D341Med (cell line): ENCODE results near the gene COPS4.
"Not testable (repeated sequence)": the region's sequence is repeated elsewhere in the genome, so short reads cannot be mapped to it uniquely, and the experiment has no call there.

Experiments used
- DNase-seq: peaks from one replicate; pipeline ENCODE4 v3.0.0; 2012; ENCODE audit warnings: low spot score

COPS4 gene

GRCh38 chr4:83084956-83085355, 50.0 kb downstream of the COPS4 start:
- DNase-seq = not testable (repeated sequence)

DNA sequence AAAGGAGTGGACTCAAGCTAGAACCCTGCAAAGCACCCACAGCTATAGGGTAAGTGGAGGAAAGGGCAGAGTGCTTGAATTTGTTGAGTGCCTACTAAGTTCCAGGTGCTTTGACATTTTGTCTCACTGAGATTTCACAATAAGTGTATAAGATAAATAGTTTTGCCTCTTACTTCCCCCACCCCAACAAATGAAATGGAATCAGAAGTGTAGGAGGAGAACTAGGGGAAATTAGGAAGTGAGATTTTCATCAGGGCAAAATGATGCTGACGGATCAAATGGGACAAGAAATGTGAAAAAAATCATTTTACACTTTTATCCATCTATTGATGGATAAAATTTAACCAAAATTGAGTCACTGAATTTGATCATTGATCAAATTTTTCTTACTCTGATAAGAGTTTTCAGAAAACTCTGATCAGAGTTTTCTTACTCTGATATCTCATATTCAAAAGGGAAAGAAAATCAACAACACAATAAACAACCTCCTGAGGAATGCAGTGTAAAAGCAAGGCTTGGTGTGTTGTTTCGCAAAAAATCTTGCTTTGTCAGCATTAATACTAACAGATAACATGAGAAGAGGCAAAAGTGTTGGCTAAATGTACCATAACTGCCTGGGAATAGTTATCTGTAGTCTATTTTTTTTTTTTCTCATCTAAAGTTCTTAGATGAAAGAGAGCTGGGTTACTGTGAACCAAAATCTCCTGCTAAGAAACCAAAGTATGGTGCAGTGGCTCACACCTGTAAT, 54.6 kb downstream of the COPS4 start:
- DNase-seq = no peak

DNA sequence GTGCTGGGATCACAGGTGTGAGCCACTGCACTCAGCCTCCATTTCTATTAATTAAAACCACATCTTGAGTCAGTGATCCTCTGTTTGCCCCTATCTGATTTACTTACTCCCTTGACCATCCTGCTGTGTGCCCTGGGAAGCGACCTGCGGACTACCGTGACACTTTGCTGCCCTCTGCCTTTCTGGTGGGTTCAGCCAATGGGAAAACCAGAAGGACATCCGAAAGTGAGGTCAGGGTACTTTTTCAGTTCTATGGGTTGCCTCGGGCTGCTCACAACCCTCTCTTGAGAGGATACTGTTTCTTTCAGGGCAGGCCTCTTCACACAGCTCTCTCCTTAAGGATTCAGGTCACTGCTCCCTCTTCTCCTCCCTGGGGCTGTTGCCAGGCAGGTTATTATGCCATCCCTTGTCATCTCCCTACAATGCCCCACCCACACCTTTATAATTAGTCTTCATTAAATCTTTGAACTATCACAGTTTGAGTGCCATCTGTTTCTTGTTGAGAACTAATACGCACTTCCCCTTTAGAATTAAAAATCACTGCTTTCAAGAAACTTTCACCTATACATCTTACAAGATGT, 58.2 kb downstream of the COPS4 start:
- no peak for DNase-seq

DNA sequence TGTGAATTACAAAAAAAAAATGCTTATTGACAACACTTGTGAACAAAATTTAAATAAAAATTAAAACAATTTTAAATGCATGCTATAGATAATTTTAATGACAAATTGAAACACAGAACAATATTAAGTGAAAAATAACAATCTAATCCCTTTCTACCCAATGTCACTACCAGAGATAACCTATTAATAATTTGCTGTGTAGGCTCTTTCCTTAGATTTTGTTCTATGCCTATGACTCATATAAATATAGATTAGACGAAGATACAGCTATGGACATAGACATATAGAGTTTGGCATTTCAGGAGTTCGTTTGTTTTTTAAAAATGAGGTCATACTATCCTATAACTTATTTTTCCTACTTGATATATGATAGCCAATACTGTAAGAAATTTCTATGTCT, 61.4 kb downstream of the COPS4 start:
- DNase-seq = no peak

DNA sequence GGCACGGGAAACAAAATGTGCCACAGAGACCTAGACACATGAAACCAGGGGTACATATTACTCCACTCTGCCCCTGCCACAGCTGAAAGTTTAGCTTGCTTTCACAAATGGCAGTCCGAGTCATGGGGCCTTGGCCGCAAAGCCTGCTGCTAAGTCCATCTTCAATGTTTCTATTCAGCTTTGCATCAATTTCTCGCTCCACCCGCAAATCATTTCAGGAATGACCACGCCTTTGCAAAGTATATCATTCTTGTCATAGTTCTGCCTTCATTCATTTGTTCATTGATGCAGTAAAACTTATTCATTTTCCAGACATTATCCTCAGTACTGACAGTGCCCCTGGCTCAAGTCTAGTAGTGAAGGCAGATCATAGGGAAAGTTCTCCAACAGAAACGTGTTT, 70.0 kb downstream of the COPS4 start:
- no peak for DNase-seq

GRCh38 chr4:83107631-83108030, 72.6 kb downstream of the COPS4 start:
- no peak for DNase-seq

GRCh38 chr4:83108101-83108861, 73.3 kb downstream of the COPS4 start:
- no peak for DNase-seq

DNA sequence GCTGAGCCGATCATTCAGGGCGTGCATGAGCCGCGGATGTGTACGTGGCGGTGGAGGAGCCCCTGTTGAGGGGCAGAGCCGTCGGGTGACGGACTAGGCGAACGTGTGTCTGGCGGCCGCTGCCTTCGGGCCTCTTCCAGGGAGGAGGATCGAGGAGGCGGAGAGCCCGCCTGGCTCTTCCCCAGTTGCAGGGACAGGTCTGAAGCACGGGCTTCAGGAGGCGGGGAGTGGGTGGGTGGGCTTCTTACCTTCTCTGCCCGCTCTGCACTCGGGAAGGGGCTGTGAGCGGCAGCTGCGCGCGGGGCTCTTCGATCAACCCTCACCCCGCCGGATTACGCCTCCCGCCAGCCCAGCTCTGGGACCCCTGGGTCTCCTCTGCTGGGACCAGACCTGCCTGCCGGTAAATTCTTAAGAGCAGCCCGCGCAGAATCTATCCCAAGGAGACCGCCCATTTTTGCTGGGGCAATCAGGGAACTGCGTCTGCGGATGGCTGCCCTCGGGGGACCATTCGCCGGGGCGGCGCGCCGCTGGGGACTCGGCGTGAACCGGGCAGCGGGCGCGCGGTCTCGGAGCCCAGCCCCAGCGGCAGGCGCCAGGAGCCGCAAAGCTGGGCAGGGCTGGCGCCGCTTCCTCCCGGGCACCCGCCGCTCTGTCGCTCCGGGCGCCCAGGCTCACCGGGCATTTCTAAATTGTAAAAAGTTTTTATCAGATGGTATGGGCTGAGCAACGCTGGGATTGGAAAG, 74.7 kb downstream of the COPS4 start:
- peak; percentile 86 for DNase-seq

DNA sequence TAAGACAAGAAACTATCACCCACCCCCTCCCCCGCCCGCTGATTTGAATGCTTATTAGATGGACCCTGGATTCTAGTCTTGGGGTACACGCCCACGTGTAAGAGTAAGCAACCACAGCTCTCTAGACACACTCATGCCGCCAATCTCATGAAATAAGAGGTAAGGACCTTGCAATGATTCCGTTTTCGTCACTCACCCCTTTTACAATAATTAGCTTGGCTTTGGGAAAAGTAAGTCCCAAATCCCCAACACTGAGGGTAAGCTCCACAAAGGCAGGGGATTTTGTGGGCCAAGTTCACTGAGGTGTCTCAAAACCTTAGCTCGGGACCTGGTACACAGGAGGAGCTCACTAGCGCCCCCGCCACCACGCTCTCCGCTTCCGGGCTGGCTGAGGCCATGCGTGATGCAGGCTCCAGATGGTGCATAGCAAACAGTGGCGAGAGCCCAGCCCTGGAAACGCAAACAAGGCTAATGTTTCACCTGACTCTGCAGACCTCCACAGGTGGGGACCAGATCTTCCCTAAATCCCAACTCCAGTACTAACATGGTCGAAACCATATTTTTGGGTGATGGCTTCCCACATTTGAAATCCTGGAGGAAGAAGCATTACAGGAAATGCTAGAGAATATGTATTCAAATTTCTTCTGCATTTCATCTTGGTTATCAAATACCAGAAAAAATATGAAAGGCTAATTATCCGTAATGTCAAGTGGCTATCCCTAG, 75.4 kb downstream of the COPS4 start:
- peak; percentile 89 for DNase-seq

DNA sequence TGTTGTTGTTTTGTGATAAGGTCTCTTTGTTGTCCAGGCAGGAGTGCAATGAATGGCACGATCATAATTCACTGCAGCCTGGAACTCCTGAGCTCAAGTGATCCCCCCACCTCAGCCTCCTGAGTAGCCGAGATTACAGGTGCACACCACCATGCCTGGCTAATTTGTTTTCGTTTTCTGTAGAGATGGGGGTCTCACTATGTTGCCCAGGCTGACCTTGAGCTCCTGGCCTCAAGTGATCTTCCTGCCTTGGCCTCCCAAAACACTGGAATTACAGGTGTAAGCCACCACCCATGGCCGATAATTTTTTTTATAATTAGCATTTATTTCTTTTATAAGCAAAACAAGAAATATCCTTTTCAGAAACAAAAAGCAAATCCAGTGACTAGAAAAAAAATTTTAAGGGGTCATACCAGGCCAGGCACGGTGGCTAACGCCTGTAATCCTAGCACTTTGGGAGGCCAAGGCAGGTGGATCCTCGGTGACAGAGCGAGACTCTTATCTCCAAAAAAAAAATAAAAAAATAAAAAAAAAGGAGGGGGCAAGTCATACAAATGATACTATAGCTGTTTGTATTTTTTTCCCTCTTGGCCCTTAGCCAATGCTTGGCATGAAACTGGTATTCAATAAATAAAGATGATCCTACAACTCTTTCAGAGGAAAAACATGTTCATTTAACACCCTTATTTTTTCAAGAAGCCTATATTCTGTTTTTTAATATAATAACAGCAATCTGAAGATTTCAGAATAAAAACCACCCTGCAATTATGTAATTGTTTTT, 76.2 kb downstream of the COPS4 start:
- DNase-seq = no peak

GRCh38 chr4:83111751-83112141, 76.8 kb downstream of the COPS4 start:
- DNase-seq = not testable (repeated sequence)

GRCh38 chr4:83112231-83112630, 77.2 kb downstream of the COPS4 start:
- DNase-seq = no peak

DNA sequence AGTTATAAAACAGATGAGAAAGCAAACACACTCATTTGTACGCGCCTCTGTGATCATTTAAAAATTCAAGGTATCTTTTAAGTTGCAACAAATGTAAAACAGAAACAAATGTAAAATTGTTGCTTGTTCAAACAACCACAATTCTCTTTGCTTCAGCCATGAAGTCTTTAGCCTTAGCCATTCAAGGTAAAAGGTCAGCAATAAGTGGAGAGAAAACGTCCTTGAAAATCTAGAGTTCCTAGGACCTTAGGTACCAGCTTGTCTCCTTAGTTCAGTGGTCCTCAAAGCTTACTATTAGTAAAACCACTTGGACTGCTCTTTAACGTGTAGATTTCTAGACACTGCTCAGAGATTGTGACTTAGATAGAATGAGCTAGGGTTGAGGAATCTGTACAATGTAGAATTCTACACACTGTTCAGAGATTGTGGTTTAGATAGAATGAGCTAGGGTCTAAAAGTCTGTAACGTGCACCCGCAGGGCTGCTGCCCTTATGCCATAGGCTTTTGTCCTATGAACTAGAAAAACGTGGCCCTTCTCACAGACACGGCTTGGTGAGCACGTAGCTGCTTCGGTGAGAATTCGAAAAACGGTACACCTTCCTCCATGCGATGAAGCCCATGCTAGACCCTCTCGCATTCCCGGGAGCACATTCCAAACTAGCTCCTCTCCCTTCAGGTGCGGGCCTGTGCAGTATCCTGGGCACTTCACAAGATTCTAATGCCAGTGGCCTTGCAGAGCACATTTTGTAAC, 77.9 kb downstream of the COPS4 start:
- DNase-seq = no peak

DNA sequence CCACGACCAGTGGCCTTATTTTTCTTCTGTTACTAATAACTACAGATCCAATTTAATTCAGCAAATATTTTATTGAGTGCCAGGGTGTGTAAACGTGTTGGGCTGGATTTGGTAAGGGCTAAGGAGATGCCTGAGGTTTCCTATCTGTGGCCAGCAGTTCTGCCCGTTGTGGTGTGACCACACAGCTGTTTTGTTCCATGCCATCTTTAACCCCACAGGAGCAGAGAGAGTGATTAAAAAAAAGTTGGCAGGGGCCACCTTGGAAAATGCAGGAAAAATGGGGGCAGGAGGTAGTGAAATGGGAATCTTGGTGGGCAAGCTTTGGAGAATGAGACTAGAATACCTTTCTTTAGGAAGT, 78.4 kb downstream of the COPS4 start:
- no peak for DNase-seq

- DNase-seq = no peak
Observed at GRCh38 chr4:83114576-83114975, 79.6 kb downstream of the COPS4 start, which contains the start of gene PLAC8. Gene PLAC8 (minus strand): TSS chr4:83114729. CDS start chr4:83107921, 6,808 bp downstream.

GRCh38 chr4:83115000-83115399, 80.0 kb downstream of the COPS4 start:
- DNase-seq = no peak

DNA sequence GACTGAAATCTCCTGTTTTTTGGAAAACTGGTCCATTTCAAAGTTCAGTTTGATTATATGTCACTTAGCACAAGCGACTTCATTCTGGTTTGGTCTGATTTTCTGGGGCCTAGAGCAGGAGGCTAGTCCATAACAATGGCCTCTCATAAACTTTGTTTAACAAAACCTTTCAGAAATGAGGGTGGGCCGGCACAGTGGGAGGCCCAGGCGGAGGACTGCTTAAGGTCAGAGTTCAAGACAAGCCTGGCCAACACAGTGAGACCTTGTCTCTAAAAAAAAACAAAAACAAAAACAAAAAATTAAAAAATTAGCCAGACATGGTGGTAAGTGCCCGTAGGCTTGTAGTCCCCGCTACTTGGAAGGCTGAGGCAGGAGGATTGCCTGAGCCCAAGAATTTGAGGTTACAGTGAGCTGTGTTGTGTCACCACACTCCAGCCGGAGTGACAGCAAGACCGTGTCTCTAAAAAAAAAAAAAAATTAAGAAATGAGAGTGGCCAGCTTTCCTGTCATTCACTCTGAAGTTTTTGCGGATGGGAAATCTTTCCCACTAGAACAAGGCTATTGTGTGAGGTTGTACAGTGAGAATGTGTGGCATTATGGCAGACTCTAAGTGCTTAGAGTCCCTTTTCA, 80.8 kb downstream of the COPS4 start:
- no peak for DNase-seq

- no peak for DNase-seq
Observed at GRCh38 chr4:83118869-83119268, 83.9 kb downstream of the COPS4 start.

- DNase-seq = no peak
Observed at GRCh38 chr4:83121246-83121645, 86.3 kb downstream of the COPS4 start.
